Jurkat, Clone E6-1 (cell line): Measurements from ENCODE around the gene NAALADL1.

Experiments
- DNase-seq: peaks from one replicate; pipeline ENCODE4 v3.0.0-alpha.2; 2011; ENCODE audit warnings: low read depth, low spot score
- H3K4me3 ChIP-seq: 2 replicates; pipeline ENCODE4 v1.5.1; 2011; ENCODE audit warnings: mild to moderate bottlenecking, low read length, control low read depth, moderate library complexity

NAALADL1 gene

DNA sequence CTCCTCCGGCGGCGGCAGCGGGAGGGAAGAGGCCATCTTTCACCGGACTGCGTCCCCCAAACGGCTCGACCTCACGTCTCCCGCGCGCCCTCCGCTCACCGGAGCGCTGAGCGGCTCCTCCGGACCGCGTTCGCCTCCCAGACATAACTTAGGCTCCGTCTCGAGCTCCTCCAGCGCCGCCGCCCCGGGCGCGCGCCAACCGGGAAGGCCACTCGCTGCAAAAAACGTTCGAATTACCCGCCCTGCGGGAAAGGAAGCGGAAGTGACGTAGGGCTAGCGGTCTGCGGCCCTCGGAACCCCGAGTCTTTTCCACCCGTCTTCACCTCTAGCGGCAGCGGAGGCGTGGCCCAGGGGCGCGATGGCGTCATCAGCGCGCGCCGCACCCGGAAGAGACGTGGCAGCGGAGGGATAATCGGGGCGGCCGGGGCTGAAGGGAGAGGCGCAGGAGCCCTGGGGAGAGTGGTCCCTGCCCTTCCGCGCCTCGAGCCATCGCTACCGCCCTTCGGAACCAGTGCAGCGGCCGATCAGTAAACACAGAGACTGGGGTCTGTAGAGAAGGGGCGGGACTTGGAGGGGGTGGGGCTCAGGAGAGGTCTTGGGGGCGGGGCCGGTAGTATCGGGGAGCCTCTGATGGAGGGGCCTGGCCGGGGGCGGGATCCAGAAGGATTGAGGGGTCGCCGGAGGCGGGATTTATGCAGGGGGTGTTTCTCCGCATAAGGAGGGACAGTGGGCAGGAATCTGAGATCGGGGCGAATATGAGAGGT is 25.7 kb upstream of the NAALADL1 start, which contains the start of the genes CDCA5 and ZFPL1:
Gene CDCA5, minus strand, starts transcription at position 207 of the 764 bp plus-strand sequence. Its CDS starts 62 bp downstream, at position 145.
Gene ZFPL1, plus strand, starts transcription at position 389 of the 764 bp plus-strand sequence. CDS start 477 bp downstream, outside the sequence.
- peak within 1 kb of the TSS; percentile 99 for H3K4me3 ChIP-seq
- DNase-seq, result peak; percentile 94

DNA sequence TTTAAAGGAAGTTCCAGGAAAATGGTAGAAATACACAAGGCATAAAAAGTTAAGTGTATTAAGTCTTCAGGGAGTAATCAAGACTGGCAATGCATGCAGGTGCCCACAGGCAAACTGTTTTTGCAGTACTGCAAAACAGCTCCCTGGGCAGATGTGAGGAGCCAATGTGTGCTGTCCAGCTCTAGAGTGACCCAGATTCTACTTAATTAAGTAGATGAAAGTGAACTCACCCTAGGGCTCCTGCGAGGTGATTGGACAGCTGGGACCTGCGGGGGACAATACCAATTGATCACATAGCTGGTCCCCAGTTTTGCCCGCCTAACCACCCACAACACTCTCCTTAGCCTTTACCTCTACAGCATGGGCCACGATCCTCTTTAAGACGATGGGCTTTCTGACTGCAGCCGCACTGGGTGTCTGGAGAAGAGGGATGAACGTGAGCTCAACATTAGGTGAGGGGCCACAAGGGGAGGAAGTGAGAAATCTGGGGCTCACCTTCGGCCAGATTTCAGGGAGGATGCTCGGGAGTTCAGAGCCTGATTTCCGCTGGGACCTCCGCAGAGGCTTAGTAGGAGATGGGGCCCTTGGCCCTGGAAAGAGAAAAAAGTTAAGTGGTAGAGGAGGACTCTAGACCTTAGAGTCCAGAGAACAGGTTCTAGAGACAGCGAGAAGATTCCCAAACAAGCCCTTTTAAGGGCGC is 24.9 kb upstream of the NAALADL1 start:
- H3K4me3 ChIP-seq, result peak overlapping the region; percentile 99
- no peak for DNase-seq

DNA sequence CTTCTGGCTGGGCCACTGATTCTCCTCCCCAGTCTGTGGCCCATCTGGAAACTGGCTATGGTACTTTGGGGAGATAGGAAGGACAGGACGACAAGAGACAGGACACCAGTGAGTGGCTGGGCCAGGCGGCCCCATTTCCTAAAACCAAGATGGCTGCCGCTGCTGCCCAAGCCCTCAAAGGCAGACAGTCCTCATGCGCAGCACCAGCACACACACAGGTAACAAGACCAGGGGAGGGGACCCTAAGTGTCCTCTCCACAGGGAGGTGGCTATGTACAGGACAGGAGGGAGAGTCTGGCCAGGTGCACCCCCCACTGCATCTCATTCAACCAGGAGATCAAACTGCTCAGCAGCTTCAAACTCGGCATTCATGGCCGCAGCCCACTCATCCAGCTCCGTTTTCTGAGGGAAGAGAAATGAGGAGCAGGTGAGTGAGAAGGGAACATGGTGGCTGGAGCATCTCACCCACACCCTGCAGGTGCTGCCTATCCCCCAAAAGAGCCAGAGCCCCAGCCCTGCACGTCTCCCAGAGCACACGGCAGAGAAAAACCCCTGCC is 20.5 kb upstream of the NAALADL1 start:
- H3K4me3 ChIP-seq, result no peak overlapping the region
- DNase-seq, result no peak

DNA sequence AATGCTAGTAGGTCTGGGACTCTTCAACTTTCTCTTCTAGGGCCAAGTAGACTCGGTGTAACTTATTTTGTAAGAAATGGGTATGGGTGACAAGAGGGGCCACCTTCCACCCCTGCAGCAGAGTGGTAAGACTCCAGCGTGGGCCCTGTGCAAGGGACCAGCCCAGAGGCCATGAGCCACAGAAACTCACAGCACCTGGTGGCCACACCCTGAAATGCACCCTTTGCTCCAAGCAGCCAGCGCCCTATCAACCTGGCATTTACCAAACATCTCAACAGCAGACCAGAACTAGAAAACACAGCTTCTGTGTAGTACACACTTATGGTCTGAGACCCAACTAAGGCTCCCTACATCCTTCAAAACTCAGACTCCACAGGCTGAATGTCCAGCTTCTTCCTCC is 19.8 kb upstream of the NAALADL1 start:
- H3K4me3 ChIP-seq, result no peak overlapping the region
- peak; percentile 56 for DNase-seq

DNA sequence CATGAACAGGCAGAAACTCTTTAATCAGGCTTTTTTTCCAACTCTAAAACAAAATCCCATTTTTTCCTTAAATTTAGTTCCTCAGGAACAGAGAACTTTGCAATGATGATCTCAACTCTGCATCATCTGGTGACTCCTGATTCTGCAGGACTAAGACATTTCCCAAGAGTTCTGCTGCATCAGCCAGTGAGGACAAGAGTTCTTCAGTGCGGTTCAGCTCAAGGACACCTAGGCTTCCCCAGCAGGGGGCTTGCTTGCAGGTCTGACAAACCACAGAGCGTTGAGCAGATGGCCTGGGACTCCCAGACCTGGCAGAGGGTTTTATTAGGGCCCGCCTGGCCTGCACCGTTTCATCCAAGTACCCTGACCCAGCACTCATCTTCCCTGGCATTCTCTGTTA is 19.1 kb upstream of the NAALADL1 start:
- H3K4me3 ChIP-seq, result no peak overlapping the region
- no peak for DNase-seq

DNA sequence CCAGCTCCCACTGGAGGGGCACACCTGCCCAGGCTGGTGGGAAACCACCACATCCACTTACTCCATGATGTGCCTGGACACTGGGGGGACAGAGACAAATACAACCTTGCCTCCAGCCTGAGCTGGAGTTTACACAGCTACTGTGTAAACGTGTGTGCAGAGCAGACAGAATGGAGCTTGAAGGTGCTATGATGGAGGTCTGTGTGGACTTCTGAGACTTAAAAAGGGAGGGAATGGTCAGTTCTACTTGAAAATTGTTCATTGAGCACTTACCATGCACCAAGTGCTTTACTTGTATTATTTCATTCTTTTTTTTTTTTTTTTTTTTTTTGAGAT is 14.2 kb upstream of the NAALADL1 start:
- no peak for DNase-seq
- no peak overlapping the region for H3K4me3 ChIP-seq

DNA sequence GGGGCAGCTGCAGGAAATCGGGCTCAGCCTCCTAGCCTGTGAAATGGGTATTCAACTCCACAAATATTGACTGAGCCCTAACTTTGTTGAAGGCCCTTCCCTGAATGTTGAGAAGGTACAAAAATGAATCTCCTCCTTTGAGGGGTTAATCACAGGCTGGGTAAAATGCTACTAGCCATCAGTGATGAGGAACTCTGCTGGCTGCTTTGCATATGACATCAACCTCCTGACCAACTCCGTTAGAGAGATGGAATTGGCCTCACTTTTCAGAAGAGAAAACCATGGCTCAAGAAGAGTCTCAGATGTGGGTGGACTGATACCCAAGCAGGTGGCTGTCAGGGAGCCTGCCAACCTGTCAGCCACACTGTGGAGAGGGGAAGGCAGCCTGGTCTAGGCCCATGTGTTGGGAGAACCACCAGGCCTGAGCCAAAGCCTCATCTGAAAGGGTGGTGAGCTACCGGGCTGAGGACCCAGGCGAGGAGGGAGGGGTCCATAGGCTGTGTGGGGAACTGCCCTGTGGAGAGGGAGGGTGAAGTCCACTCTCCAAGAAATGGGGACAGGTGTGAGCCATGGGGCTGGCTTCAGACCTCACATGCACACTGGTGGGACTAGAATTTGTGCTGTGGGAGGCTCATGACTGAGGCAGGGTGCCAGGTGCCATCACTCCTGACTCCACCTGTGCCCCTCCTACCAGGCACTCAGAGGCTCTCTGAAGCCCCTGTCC is 13.7 kb upstream of the NAALADL1 start:
- DNase-seq, result no peak
- H3K4me3 ChIP-seq, result no peak overlapping the region

DNA sequence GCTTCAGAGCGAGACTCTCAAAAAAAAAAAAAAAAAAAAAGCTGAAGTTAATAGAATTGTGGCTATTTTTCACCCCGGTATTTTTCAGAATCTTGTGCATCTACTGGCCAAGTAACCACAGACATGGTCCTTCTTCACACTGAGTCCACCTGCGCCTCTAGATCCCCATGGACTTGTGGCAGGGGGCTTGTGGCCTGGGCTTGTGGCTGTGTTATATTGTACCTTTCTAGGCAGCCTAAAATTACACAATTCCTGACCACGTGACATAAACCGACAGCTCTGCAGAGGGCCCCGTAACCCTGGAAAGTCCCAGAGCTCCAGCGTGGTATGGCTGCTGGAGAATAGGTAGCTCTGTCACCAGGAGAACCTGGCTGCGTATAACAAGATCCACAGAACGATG is 10.9 kb upstream of the NAALADL1 start:
- H3K4me3 ChIP-seq, result no peak overlapping the region
- no peak for DNase-seq

DNA sequence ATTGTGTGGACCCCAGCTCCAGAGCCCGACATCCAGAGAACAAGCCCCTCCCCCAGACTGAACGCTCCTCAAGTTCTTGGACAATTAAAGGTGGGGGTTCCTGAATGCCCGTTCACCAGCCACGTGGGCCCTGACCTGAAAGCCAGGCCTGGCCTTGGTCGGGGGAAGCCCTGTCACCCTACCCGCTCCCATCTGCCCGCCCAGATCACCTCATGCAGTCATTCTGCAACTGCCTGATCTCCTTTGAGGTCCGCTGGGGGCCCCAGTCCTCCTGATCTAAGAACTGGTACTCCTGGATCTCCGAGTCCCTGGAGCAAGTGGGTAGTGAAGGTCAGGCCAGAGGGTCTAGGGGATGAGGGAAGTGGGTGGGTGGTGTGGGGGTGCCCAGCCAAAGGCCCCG is 9.1 kb upstream of the NAALADL1 start:
- H3K4me3 ChIP-seq, result no peak overlapping the region
- no peak for DNase-seq

DNA sequence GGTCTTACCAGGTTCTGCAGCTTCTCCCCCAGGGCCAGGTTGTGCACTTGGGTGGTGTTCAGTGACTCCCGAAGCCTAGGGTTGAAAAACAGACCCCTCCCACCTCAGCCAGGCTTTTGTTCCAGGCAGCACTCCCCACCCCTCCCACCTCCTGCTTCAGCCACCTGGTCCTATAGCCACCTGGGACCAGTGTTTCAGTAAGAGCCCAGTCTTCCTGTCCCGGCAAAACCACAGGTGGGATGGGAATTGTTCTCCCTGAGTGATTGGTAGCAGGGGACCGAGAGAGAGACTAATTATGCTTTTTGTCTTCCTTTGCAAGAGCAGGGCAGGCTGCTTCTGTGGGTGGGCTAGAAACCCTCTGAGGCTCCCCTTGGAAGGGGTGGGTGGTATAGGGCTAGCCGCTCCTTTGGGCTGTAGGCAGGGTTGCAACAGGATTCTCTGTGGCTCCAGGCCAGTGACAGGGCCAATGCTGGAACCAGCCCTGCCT is 8.5 kb upstream of the NAALADL1 start:
- no peak for DNase-seq
- H3K4me3 ChIP-seq, result no peak overlapping the region

DNA sequence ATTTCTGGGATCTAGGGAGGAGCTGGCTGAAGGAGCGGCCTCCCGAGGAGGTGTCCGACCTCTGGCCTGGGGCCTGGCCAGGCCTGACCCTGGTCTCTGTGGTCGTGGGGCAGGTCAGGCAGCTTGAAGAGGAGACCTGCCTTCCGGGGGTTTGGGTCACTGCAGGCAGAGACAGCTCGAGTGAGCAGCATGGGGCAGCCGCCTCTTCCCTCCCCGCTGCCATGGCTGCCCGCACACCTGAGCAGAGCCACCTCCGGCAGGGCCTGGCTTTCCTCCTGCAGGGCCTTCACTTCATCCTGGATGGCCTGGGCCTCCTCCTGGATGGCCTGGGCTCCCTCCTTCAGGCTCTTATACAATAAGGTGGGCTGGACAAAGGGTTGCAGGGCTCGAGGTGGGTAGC is 8.0 kb upstream of the NAALADL1 start:
- H3K4me3 ChIP-seq, result no peak overlapping the region
- DNase-seq, result no peak

DNA sequence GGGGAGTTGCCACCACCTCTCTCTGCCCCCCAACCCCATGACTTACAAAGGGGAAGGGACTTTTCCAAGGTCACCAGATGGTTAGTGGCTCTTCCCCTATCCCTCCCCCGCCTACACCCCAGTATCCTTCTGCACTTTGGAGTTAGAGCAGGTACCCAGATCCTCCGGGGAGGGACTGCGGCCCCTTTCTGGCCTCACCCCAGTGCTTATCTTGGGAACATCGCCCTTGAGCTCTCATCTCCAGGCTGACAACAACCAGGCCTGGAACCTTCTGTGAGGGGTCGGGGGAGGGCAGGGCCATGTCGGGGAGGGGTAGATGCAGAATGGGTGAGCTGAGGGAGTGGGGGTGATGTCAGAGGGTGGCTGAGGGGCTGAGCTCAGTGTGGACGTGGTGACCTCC is 7.5 kb upstream of the NAALADL1 start:
- no peak for DNase-seq

DNA sequence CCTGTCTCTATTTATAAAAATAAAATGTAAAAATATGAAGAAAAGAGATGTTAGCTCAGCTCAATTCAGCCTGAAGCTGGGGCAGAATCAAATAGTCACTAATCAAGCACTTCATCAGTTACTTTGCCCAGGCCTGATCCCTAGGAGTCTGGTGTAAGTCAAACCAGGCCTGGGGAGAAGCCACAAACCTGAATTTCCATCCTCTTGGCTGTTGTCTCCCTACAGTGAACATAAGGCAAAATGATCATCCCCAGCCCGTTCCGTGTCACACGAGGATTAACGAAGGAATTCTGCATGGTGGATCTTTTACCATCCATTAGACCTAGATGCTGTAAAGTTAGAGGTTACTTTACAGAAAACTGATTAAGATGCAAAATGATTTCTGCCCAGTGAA is 6.5 kb upstream of the NAALADL1 start:
- no peak overlapping the region for H3K4me3 ChIP-seq
- no peak for DNase-seq

More for the DNA sequence above, 7.5 kb upstream of the NAALADL1 start:
- H3K4me3 ChIP-seq, result no peak overlapping the region

DNA sequence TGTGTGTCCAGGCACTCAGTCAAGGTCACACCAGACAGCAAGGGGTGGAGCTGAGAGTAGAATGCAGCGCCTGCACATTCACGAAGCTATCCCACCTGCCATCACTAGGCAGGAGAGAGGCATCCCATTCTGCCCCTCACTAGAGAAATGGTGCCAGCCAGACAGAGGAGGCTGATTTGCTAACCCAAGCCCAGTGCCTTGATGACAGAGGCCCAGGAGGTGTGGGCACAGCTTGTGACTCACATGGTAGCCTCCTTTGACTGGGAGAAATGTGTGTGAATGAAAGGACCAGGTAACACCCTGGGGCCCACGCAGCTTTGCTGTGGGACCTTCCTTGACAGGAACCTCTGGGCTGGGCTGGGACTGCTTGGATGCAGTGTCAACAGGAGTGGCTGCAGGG is 5.2 kb upstream of the NAALADL1 start:
- DNase-seq, result no peak
- H3K4me3 ChIP-seq, result no peak overlapping the region

DNA sequence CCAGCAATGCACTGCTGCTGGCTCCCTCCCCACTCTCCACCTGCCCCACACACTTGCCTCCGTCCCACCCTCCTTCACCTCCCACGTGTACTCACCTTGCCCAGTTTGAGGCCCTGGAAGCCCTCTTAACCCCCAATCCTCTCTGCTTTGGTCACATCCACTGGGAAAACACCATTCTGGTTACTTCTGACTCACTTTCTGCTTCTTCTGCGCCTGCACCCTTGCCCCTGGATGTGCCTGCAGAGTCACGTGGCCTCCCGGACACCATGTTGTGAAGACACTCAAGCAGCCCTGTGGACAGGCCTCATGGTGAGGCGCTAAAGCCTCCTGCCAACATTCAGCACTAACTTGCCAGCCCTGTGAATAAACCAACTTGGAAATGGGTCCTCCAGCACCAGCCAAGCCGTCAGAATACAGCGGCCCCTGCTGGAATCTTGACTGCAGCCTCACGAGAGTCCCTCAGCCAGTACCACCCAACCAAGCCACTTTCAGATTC is 2.6 kb upstream of the NAALADL1 start:
- DNase-seq, result no peak
- H3K4me3 ChIP-seq, result no peak overlapping the region

DNA sequence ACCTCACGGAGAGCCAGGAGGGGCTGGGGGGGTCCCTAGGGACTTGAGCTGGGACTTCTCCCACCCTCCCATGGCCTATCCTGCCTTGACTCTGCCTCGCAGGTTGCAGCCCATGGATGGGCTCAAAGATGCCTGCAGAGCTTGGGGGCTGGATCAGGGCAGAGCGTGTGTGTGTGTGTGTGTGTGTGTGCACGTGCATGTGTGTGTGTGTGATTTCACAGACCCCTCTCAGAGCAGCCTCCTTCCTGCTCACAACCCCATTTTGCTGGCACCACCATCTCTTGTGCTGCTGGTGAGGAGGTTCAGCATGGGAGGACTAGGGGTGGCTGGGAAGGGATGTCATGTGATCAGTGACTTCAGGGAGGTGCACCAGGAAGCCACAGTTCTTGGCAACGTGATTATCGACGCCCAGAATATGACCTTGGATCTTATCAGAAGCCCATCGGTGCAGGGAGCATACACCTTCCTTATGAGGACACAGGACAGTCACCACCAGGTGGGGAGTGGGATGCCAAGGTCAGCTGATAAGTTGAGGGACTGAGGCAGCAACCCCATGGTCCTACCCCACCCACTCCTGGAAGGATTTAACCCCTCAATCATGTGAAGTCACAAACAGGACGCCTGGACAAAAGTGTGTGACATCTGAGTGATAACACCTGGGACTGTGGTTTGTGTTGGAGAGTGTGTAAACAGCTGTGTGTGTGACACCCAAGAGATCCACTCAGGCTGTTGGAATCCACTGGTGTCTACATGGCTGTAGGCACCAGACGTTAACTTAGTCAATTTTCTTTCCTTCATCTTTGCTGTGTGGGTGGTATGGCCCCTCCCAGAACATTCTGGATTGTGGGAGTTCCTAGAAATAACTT is 1.8 kb upstream of the NAALADL1 start:
- DNase-seq, result no peak
- no peak overlapping the region for H3K4me3 ChIP-seq

DNA sequence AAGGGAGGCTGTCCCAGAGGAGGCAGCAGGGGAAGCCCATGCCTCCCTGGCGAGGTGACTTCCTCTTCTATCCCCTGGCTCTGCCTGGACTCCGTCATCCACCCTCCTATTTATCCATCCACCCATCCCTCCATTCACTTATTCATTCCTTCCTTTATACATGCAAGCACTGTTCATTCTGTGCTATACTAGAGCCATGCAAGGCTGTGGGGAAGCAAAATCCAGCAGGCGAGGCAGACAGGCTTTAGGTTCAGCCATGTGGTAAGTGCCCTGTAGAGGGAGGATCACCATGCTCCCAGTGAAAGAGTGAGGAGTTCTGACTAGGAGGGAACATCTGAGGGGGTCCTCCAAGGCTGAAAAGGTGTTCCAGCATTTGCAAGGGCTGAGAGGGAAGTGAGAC is 1.2 kb upstream of the NAALADL1 start:
- H3K4me3 ChIP-seq, result no peak overlapping the region
- no peak for DNase-seq

DNA sequence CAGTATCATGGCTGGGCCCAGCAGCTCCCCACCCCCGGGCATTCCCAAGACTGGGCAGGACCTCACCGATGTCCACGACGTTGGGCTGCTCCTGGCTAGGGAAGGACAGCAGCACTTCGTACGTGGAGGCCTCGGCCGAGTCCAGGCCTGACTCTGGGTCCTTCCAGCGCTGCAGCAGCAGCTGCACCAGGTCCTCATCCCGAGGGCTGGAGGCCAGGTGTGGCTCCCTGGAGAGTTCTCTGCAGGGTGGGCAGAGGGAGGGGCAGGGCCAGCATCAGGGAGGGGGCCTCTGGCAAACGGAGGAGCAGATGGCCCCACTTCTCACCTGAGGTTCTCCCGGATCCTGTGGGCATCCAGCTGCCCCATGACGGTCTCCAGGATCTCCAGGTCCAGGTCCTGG is 341 bp downstream of the NAALADL1 start:
- no peak overlapping the region for H3K4me3 ChIP-seq
- no peak for DNase-seq

DNA sequence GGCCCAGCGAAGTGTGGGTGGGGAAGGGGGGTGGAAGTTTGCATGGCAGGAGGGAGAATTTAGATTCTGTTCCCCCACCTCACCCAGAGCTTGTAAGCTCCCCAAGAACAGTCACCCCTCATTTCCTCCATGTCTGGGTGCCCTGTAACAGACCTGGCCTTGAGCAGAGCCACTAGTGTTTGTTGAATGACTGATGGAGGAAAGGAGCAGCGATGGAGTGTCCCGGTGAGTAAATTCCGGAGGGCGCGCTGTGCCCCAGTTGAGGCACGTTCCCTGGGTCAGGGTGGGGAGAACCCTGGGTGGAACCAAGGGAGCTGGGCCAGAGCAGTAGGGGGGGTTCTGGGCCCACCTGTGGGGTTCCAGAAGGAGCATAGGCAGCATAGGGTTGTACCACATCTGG is 827 bp downstream of the NAALADL1 start:
- DNase-seq, result no peak
- no peak overlapping the region for H3K4me3 ChIP-seq
